Astrocyte of the spinal cord (primary cell): ENCODE measurements around the gene MYLK.

Experiments
- DNase-seq: peaks from one replicate; pipeline ENCODE4 v3.0.0; 2011; ENCODE audit warnings: low read depth, low spot score
- H3K4me3 ChIP-seq: 2 replicates; pipeline ENCODE4 v1.5.1; 2011; ENCODE audit warnings: low read depth, mild to moderate bottlenecking, low read length, moderate library complexity
- CTCF ChIP-seq: IDR thresholded peaks from 2 replicates; pipeline ENCODE4 v1.5.1; 2012; ENCODE audit warnings: low read depth, mild to moderate bottlenecking, low read length, inconsistent platforms
- in situ Hi-C: cut with HindIII; loops from 2 replicates; pipeline ENCODE4 v1.10.0; 2017; ENCODE audit warnings: low sequenced_read_pairs

Gene MYLK

GRCh38 chr3:123683505-123684154 is 200.5 kb downstream of the MYLK start:
- DNase-seq = no peak
- in situ Hi-C loops = no loop called here
- H3K4me3 ChIP-seq = no peak overlapping the region
- no peak for TF ChIP-seq CTCF

GRCh38 chr3:123682781-123683504 is 201.2 kb downstream of the MYLK start:
- in situ Hi-C loops = no loop called here
- H3K4me3 ChIP-seq = no peak overlapping the region
- DNase-seq = no peak
- no peak for TF ChIP-seq CTCF

- TF ChIP-seq CTCF = no peak
- no peak for DNase-seq
- no peak overlapping the region for H3K4me3 ChIP-seq
- in situ Hi-C loops = no loop called here
These were observed 201.8 kb downstream of the MYLK start for GRCh38 chr3:123682302-123682701.

- in situ Hi-C loops = no loop called here
- no peak overlapping the region for H3K4me3 ChIP-seq
- DNase-seq = no peak
- TF ChIP-seq CTCF = no peak
These were observed 204.3 kb downstream of the MYLK start for GRCh38 chr3:123679712-123680386.

GRCh38 chr3:123678108-123678511 is 206.0 kb downstream of the MYLK start:
- in situ Hi-C loops = no loop called here
- peak; percentile 93 for DNase-seq
- H3K4me3 ChIP-seq = no peak overlapping the region
- no peak for TF ChIP-seq CTCF

GRCh38 chr3:123672429-123673146 is 211.5 kb downstream of the MYLK start:
- TF ChIP-seq CTCF = no peak
- DNase-seq = no peak
- H3K4me3 ChIP-seq = no peak overlapping the region
- in situ Hi-C loops = no loop called here
